Omental fat pad (tissue), 4 donors: ENCODE results near the gene AFF3. TPM values are rescaled to one million over a fixed set of nuclear protein-coding genes. Genes with fewer than 3 reads are reported as not detected.

ENCODE experiments used
- ATAC-seq: fragments of 150-250 bp; one replicate; pipeline ENCODE4 v1.9.1; 2016; ENCODE audit warnings: mild to moderate bottlenecking, moderate library complexity; ENCODE audit not compliant: low FRiP score
- DNase-seq: peaks from one replicate; pipeline ENCODE4 v3.0.0-alpha.2; 2019; ENCODE audit warnings: low spot score
- CTCF ChIP-seq, 3 donors: fragments of 450-650 bp; IDR thresholded peaks; one replicate each; pipeline ENCODE4 v1.5.1; 2016 to 2017; ENCODE audit warnings: antibody characterized with exemption in 3 of 3, mild to moderate bottlenecking in 3 of 3, moderate library complexity in 2 of 3
- total RNA-seq, 4 donors: library from RNA; depleted of rRNA; stranded (reverse); fragments of >200 nt; gene quantifications; one replicate each; pipeline ENCODE4 v1.1.0, GENCODE V29; 2016

The AFF3 gene
- total RNA-seq, 4 donors from 2014 or later, result 1.4 to 6.0 (median 2.7) TPM

- TF ChIP-seq CTCF (IDR thresholded peaks at IDR 0.05), result no peak
- ATAC-seq, result no peak
- no peak for DNase-seq
Measured at GRCh38 chr2:99765731-99766318, 376.6 kb downstream of the AFF3 start.

GRCh38 chr2:99763764-99764163, 378.6 kb downstream of the AFF3 start:
- no peak for DNase-seq
- no peak for ATAC-seq
- TF ChIP-seq CTCF (IDR thresholded peaks at IDR 0.05), result no peak

GRCh38 chr2:99762714-99763113, 379.7 kb downstream of the AFF3 start:
- DNase-seq, result no peak
- TF ChIP-seq CTCF (IDR thresholded peaks at IDR 0.05), result no peak

GRCh38 chr2:99757611-99758114, 384.7 kb downstream of the AFF3 start:
- no peak for TF ChIP-seq CTCF (IDR thresholded peaks at IDR 0.05)
- no peak for ATAC-seq
- no peak for DNase-seq

More at GRCh38 chr2:99762714-99763113, 379.7 kb downstream of the AFF3 start:
- ATAC-seq, result no peak

- ATAC-seq (no peak), DNase-seq (no peak)
- TF ChIP-seq CTCF (IDR thresholded peaks at IDR 0.05), result no peak
Measured at GRCh38 chr2:99756059-99756458, 386.3 kb downstream of the AFF3 start.

GRCh38 chr2:99754210-99754609, 388.2 kb downstream of the AFF3 start:
- no peak for ATAC-seq
- TF ChIP-seq CTCF (IDR thresholded peaks at IDR 0.05), result no peak
- DNase-seq, result no peak

GRCh38 chr2:99753505-99753904, 388.9 kb downstream of the AFF3 start:
- ATAC-seq (no peak), DNase-seq (no peak)
- TF ChIP-seq CTCF (IDR thresholded peaks at IDR 0.05), result no peak
